ENCODE measurements around the gene PLRG1. TPM values are rescaled to one million over a fixed set of nuclear protein-coding genes. Genes with fewer than 3 reads are reported as not detected.

PLRG1 gene
- total RNA-seq, result 90.6 and 102 TPM in 2 replicates

GRCh38 chr4:154549894-154550790, at the start of gene PLRG1:
TSS of gene PLRG1 (minus strand) at chr4:154550400. CDS start at chr4:154550308, 92 bp downstream.

GRCh38 chr4:154590329-154591006, 40.3 kb upstream of the PLRG1 start, which contains the start of gene FGA:
TSS of gene FGA (minus strand) at chr4:154590742. CDS start at chr4:154590687, 55 bp downstream.

GRCh38 chr4:154562697-154563254, 12.6 kb upstream of the PLRG1 start, which contains the start of gene FGB:
TSS of gene FGB (plus strand) at chr4:154563011. CDS start at chr4:154563019, 8 bp downstream.

GRCh38 chr4:154491341-154492271, 58.6 kb downstream of the PLRG1 start, which contains the start of gene DCHS2:
TSS of gene DCHS2 (minus strand) at chr4:154491799. CDS start at chr4:154491355, 444 bp downstream.

Small RNAs within 50 kb of the gene (small RNA-seq; reads per million reads assigned to genes)
- gene RNU6-1285P (ENCODE audit: low replicate concordance), result not detected

Other genes starting within 250 kb of the PLRG1 start
- under 0.01 TPM in 1 of 2 replicates, not detected in the other for gene DCHS2, start 58.6 kb downstream of the PLRG1 start, total RNA-seq
- not detected in 2 replicates for gene FGB, start 12.6 kb upstream of the PLRG1 start, total RNA-seq
- gene FGA, start 40.3 kb upstream of the PLRG1 start, total RNA-seq, result not detected in 2 replicates
- not detected in 2 replicates for gene FGG, start 62.3 kb upstream of the PLRG1 start, total RNA-seq
- gene LRAT, start 193.6 kb upstream of the PLRG1 start, total RNA-seq, result not detected in 2 replicates
- 2.2 TPM in 1 of 2 replicates, not detected in the other for gene RBM46, start 230.9 kb upstream of the PLRG1 start, total RNA-seq

All from placental pericyte (primary cell).